Astrocyte of the spinal cord (primary cell): ENCODE measurements around the gene ZEB1.

ENCODE experiments used
- DNase-seq: peaks from one replicate; pipeline ENCODE4 v3.0.0; 2011; ENCODE audit warnings: low read depth, low spot score
- H3K4me3 ChIP-seq: 2 replicates; pipeline ENCODE4 v1.5.1; 2011; ENCODE audit warnings: low read depth, mild to moderate bottlenecking, low read length, moderate library complexity
- CTCF ChIP-seq: IDR thresholded peaks from 2 replicates; pipeline ENCODE4 v1.5.1; 2012; ENCODE audit warnings: low read depth, mild to moderate bottlenecking, low read length, inconsistent platforms
- in situ Hi-C: cut with HindIII; loops from 2 replicates; pipeline ENCODE4 v1.10.0; 2017; ENCODE audit warnings: low sequenced_read_pairs

Gene ZEB1

DNA sequence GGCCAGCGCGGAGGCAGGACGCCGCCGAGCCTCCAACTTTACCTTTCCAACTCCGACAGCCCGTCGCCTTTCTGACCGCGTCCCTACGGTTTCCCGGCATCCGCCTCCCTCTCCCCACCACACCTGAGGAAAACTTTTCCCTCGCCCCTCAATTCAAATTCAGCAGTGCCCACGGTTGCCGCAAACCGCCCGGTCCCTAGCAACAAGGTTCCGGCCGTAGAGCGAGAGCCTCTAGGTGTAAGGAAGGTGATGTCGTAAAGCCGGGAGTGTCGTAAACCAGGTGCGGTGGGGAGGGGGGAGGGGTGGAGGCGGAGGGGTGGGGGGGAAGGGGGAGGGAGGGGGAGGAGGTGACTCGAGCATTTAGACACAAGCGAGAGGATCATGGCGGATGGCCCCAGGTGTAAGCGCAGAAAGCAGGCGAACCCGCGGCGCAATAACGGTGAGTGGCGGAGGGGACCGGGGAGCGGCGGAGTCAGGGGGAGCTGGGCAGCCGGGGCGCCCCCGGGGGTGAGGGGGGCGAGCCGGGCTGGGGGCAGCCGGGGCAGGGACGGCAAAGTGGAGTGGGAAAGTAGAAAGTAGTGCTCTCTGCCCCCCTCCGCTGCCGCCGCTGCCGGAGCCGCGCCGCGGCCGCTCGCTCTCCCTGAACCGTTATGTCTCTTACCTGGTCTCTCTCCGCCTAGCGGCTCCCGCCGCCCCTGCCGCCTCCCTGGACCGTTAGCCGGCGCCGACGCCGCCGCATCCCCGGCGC, at the start of gene ZEB1:
Gene ZEB1 (plus strand): TSS at position 363 of the 748 bp plus-strand sequence. CDS start 19 bp downstream, at position 382.
- DNase-seq, result peak; percentile 94
- peak; percentile 50 for TF ChIP-seq CTCF
- in situ Hi-C loops, result no loop called here
- peak within 1 kb of the TSS; percentile 93 for H3K4me3 ChIP-seq

- no peak for DNase-seq
- in situ Hi-C loops, result no loop called here
- TF ChIP-seq CTCF, result no peak
- H3K4me3 ChIP-seq, result no peak overlapping the region
Observed at GRCh38 chr10:31270954-31271353, 48.1 kb upstream of the ZEB1 start.

- no peak overlapping the region for H3K4me3 ChIP-seq
- no peak for TF ChIP-seq CTCF
- no peak for DNase-seq
- in situ Hi-C loops, result no loop called here
Observed at GRCh38 chr10:31272841-31273240, 46.2 kb upstream of the ZEB1 start.

DNA sequence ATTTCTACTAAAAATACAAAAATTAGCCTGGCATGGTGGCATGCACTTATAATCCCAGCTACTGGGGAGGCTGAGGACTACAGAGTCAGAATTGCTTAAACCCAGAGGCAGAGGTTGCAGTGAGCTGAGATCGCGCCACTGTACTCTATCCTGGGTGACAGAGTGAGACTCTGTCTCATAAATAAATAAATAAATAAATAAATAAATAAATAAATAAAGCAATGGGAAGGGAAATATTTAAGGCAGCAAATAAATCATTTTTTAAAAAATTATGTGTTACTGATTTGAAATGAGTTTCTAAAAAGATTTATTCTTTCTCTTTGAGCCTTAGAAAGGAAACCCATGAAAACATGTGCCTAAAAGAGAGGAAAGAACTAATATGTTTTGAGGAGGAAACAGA, 45.2 kb upstream of the ZEB1 start:
- TF ChIP-seq CTCF, result no peak
- H3K4me3 ChIP-seq, result no peak overlapping the region
- in situ Hi-C loops, result no loop called here
- DNase-seq, result no peak

- in situ Hi-C loops, result no loop called here
- DNase-seq, result no peak
- no peak for TF ChIP-seq CTCF
- H3K4me3 ChIP-seq, result no peak overlapping the region
Observed at GRCh38 chr10:31274310-31274709, 44.7 kb upstream of the ZEB1 start.

DNA sequence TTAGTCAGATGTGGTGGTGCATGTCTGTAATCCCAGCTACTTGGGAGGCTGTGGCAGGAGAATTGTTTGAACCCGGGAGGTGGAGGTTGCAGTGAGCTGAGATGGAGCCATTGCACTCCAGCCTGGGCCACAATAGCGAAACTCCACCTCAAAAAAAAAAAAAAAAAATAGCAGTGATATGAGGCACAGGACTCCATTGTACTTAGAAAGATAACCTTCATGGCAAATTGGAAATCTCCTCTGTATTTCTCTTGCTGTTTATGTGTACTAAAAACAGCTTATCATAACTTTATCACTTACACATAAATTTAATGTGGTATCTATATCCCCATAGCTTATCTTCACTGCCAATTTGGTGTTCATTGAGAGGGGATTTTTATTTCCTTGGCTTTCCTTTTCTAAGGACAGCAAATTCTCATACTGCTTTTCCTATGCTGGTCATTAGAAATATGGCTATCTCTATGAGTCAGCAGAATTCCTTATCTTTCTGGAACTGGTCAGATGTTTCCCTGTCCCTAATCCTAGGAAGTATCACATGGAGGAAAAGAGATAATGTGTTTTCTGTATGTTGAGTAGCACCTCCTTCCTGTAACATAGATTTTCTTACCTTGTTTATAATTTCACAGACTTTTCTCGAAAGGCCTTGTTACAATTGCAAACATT, 40.6 kb upstream of the ZEB1 start:
- H3K4me3 ChIP-seq, result no peak overlapping the region
- in situ Hi-C loops, result no loop called here
- no peak for DNase-seq
- no peak for TF ChIP-seq CTCF
